ENCODE results near the gene CAPZB.

- TF ChIP-seq, protein P1, sequence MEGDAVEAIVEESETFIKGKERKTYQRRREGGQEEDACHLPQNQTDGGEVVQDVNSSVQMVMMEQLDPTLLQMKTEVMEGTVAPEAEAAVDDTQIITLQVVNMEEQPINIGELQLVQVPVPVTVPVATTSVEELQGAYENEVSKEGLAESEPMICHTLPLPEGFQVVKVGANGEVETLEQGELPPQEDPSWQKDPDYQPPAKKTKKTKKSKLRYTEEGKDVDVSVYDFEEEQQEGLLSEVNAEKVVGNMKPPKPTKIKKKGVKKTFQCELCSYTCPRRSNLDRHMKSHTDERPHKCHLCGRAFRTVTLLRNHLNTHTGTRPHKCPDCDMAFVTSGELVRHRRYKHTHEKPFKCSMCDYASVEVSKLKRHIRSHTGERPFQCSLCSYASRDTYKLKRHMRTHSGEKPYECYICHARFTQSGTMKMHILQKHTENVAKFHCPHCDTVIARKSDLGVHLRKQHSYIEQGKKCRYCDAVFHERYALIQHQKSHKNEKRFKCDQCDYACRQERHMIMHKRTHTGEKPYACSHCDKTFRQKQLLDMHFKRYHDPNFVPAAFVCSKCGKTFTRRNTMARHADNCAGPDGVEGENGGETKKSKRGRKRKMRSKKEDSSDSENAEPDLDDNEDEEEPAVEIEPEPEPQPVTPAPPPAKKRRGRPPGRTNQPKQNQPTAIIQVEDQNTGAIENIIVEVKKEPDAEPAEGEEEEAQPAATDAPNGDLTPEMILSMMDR (IDR thresholded peaks at IDR 0.05): no peak
- TF ChIP-seq POLR2A (IDR thresholded peaks at IDR 0.05): no peak
These were observed 132.5 kb downstream of the CAPZB start for GRCh38 chr1:19352839-19353238.
